Measurements from ENCODE around the gene ZBTB21. TPM values are rescaled to one million over a fixed set of nuclear protein-coding genes. Genes with fewer than 3 reads are reported as not detected.

Gene ZBTB21
- total and polyA plus RNA-seq, 5 donors from 2014 or later: 2.4 to 107 (median 5.7) TPM

DNA sequence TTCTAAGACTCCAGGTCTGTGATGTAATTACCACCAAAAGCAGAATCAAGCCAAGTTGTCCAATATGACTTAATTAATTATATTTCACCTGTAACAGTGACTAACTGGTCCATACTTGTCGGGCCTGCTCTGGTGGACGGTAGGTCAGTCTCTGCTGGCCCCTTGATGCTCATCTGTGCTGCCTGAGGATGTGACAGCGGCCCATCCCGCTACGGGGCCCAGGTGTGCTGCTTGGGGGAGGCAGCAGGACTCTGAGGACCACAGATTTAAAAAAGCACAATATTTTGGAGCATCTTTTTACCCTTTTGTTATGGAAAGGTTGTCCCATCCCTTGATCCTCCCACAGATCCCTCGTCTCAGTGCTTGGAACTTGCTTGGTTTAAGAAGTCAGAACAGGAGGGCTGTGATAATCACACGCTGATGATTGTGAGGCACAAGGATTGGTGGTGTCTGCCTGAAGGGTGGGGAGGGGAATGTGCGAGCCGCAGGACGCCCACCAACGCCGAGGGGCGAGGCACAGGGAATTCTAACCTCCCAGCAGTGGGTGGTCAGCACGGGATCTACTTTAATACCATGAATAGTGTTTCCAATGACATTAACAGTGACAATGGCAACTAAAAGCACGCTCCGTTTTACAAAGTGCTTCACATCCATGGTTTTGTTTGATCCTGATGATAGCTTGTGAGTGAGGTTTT lies 33.2 kb upstream of the ZBTB21 start:
- ATAC-seq (ENCODE audit: low read depth in 2 of 2) (no peak), DNase-seq (no peak)
- no peaks in the 10 kb centered on the region for H3K9me3 Mint-ChIP-seq
- Histone ChIP-seq H3K4me3 (ENCODE audit: low read depth, low read length) (no peak overlapping the region), H3K27ac (ENCODE audit: insufficient read depth, low read length, poor library complexity, severe bottlenecking) (no peak overlapping the region), H3K27me3 (ENCODE audit: control insufficient read depth, insufficient read depth, low read length) (no peaks in the 10 kb centered on the region), H3K36me3 (ENCODE audit: control insufficient read depth, insufficient read depth, low read length) (no peaks in the 10 kb centered on the region), H3K4me1 (ENCODE audit: control insufficient read depth, insufficient read depth, low read length, poor library complexity, severe bottlenecking) (no peaks in the 10 kb centered on the region), H3K9me3 (ENCODE audit: control insufficient read depth in 2 of 2, low read length in 2 of 2) (no peaks in the 10 kb centered on the region)
- H3K4me3 Mint-ChIP-seq: no peak overlapping the region
- peaks cover 3% of the 10 kb centered on the region for H3K36me3 Mint-ChIP-seq
- H3K4me1 Mint-ChIP-seq: peaks cover 0 to 13% (median 6%) of the 10 kb centered on the region in 4 donors
- H3K27ac Mint-ChIP-seq: no peak overlapping the region
- H3K27me3 Mint-ChIP-seq: peaks cover 5% of the 10 kb centered on the region

DNA sequence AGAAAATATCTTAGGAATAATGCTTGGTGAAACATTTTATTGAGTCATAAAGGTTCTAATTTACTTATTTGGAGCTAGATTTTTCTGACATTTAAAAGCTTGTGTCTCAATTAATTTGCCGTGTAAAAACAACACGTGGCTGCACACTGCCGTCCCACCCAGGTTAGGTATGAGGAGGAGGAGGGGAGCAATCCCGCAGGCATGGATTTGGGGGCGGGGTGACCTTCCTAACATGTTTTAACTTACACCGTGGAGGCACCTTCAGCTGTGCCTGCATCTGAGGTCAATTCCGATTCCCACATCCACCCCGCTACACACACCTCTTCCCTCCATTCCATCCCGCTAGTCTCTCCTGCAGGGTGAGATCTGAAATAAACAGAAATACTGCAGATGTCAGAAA lies 32.5 kb upstream of the ZBTB21 start:
- Histone ChIP-seq H3K9me3 (ENCODE audit: control insufficient read depth in 2 of 2, low read length in 2 of 2) (no peaks in the 10 kb centered on the region), H3K4me3 (ENCODE audit: low read depth, low read length) (no peak overlapping the region), H3K36me3 (ENCODE audit: control insufficient read depth, insufficient read depth, low read length) (no peaks in the 10 kb centered on the region), H3K4me1 (ENCODE audit: control insufficient read depth, insufficient read depth, low read length, poor library complexity, severe bottlenecking) (no peaks in the 10 kb centered on the region), H3K27me3 (ENCODE audit: control insufficient read depth, insufficient read depth, low read length) (no peaks in the 10 kb centered on the region), H3K27ac (ENCODE audit: insufficient read depth, low read length, poor library complexity, severe bottlenecking) (no peak overlapping the region)
- Mint-ChIP-seq H3K4me3 (no peak overlapping the region), H3K27me3 (peaks cover 5% of the 10 kb centered on the region), H3K9me3 (no peaks in the 10 kb centered on the region), H3K4me1 (peaks cover 0 to 13% (median 6%) of the 10 kb centered on the region in 4 donors), H3K27ac (no peak overlapping the region), H3K36me3 (peaks cover 3% of the 10 kb centered on the region)
- no peak for DNase-seq
- ATAC-seq (ENCODE audit: low read depth in 2 of 2): no peak

DNA sequence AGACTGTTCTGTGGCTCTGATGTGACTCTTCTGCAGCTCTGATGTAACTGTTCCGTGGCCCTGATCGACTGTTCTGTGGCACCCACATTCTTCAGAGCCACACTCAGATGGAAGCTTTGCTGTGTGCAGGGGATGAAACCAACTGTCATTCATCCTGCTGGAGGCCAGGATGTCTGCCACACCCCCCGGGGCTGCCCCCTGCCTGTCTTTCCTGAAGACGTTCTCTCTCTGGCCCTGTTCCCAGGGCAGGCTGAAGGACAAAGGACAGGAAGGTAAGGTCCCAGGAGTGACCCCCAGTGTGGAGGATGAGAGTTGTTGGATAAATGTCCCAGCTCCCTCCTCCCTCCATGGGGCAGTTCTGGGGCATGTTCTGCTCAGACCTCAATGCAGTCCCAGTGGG lies 31.6 kb upstream of the ZBTB21 start:
- Histone ChIP-seq H3K27me3 (ENCODE audit: control insufficient read depth, insufficient read depth, low read length) (no peaks in the 10 kb centered on the region), H3K4me1 (ENCODE audit: control insufficient read depth, insufficient read depth, low read length, poor library complexity, severe bottlenecking) (no peaks in the 10 kb centered on the region), H3K27ac (ENCODE audit: insufficient read depth, low read length, poor library complexity, severe bottlenecking) (no peak overlapping the region), H3K4me3 (ENCODE audit: low read depth, low read length) (no peak overlapping the region), H3K36me3 (ENCODE audit: control insufficient read depth, insufficient read depth, low read length) (no peaks in the 10 kb centered on the region), H3K9me3 (ENCODE audit: control insufficient read depth in 2 of 2, low read length in 2 of 2) (no peaks in the 10 kb centered on the region)
- no peak for ATAC-seq (ENCODE audit: low read depth in 2 of 2)
- H3K4me3 Mint-ChIP-seq: no peak overlapping the region
- peaks cover 5% of the 10 kb centered on the region for H3K27me3 Mint-ChIP-seq
- peak overlapping the region in 2 of 3 donors; percentile 21 to 76 for H3K27ac Mint-ChIP-seq
- H3K9me3 Mint-ChIP-seq: peaks cover 0 to 3% (median 0%) of the 10 kb centered on the region in 7 donors
- DNase-seq: no peak
- H3K4me1 Mint-ChIP-seq: peaks cover 0 to 13% (median 6%) of the 10 kb centered on the region in 4 donors
- peaks cover 3% of the 10 kb centered on the region for H3K36me3 Mint-ChIP-seq

DNA sequence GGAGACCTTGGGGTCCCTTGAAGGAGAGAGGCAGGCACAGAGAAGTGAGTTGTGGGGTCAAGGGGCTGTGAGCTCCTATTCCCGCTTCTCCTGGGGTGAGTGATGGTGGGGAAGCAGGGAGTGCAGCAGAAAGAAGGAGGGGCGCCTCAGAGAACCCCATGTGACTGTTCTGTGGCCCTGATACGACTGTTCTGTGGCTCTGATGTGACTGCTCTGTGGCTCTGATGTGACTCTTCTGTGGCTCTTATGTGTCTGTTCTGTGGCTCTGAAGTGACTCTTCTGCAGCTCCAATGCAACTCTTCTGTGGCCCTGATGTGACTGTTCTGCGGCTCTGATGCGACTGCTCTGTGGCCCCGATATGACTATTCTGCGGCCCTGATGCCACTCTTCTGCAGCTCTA lies 31.1 kb upstream of the ZBTB21 start:
- no peak overlapping the region for H3K4me3 ChIP-seq (ENCODE audit: low read depth, low read length)
- no peak overlapping the region for H3K4me3 Mint-ChIP-seq
- H3K27ac ChIP-seq (ENCODE audit: insufficient read depth, low read length, poor library complexity, severe bottlenecking): no peak overlapping the region
- peaks cover 2% of the 10 kb centered on the region for H3K27me3 Mint-ChIP-seq
- H3K9me3 ChIP-seq (ENCODE audit: control insufficient read depth in 2 of 2, low read length in 2 of 2): no peaks in the 10 kb centered on the region
- peak overlapping the region in 2 of 3 donors; percentile 21 to 76 for H3K27ac Mint-ChIP-seq
- H3K9me3 Mint-ChIP-seq: peaks cover 0 to 4% (median 0%) of the 10 kb centered on the region in 7 donors
- H3K36me3 Mint-ChIP-seq: peaks cover 3% of the 10 kb centered on the region
- no peaks in the 10 kb centered on the region for H3K4me1 ChIP-seq (ENCODE audit: control insufficient read depth, insufficient read depth, low read length, poor library complexity, severe bottlenecking)
- H3K4me1 Mint-ChIP-seq: peaks cover 0 to 11% (median 5%) of the 10 kb centered on the region in 4 donors
- ATAC-seq (ENCODE audit: low read depth in 2 of 2) (no peak), DNase-seq (no peak)
- H3K36me3 ChIP-seq (ENCODE audit: control insufficient read depth, insufficient read depth, low read length): no peaks in the 10 kb centered on the region
- H3K27me3 ChIP-seq (ENCODE audit: control insufficient read depth, insufficient read depth, low read length): no peaks in the 10 kb centered on the region

DNA sequence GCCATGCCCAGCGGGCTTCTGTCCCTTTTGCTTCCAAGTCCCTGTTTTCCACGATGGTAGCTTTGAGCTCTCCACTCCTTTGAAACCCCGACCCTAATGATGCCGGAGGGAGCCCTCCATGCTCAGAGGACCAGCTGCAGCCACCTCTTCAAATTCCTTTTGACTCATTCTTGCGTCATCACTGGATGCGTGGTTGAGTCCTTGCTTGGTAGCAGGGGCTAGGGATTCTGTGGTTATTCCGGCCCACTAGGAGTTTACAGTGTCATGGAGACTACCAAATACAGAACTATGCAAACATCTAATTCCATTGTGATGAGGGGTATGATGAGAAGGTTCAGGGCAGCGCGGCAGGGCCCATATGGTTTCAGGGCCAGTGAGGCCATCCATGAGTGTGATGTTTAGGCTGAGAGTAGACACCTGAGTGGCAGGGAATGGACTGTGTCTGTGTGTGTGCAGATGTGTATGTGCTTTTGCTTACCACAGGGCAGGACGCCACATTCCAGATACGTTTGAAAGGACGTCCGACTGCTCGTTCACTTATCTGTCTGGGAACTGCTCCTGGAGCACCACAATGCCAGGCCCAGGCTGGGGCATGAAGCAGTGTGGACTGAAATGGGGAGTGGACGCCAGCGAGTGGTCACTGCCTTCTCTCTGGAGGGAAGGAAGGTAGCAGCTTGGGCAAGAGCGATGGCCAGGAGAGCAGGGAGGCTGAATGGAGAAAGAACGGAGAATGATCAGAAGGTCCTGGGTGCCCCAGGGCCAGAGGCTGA lies 30.4 kb upstream of the ZBTB21 start:
- peaks cover 3% of the 10 kb centered on the region for H3K36me3 Mint-ChIP-seq
- Histone ChIP-seq H3K4me3 (ENCODE audit: low read depth, low read length) (no peak overlapping the region), H3K4me1 (ENCODE audit: control insufficient read depth, insufficient read depth, low read length, poor library complexity, severe bottlenecking) (no peaks in the 10 kb centered on the region), H3K27me3 (ENCODE audit: control insufficient read depth, insufficient read depth, low read length) (no peaks in the 10 kb centered on the region), H3K9me3 (ENCODE audit: control insufficient read depth in 2 of 2, low read length in 2 of 2) (no peaks in the 10 kb centered on the region), H3K36me3 (ENCODE audit: control insufficient read depth, insufficient read depth, low read length) (no peaks in the 10 kb centered on the region), H3K27ac (ENCODE audit: insufficient read depth, low read length, poor library complexity, severe bottlenecking) (no peak overlapping the region)
- H3K4me3 Mint-ChIP-seq: no peak overlapping the region
- H3K27me3 Mint-ChIP-seq: no peaks in the 10 kb centered on the region
- peaks cover 0 to 11% (median 5%) of the 10 kb centered on the region in 4 donors for H3K4me1 Mint-ChIP-seq
- DNase-seq (no peak), ATAC-seq (ENCODE audit: low read depth in 2 of 2) (no peak)
- peaks cover 0 to 4% (median 0%) of the 10 kb centered on the region in 7 donors for H3K9me3 Mint-ChIP-seq
- peak overlapping the region; percentile 76 to 93 (median 79) for H3K27ac Mint-ChIP-seq

DNA sequence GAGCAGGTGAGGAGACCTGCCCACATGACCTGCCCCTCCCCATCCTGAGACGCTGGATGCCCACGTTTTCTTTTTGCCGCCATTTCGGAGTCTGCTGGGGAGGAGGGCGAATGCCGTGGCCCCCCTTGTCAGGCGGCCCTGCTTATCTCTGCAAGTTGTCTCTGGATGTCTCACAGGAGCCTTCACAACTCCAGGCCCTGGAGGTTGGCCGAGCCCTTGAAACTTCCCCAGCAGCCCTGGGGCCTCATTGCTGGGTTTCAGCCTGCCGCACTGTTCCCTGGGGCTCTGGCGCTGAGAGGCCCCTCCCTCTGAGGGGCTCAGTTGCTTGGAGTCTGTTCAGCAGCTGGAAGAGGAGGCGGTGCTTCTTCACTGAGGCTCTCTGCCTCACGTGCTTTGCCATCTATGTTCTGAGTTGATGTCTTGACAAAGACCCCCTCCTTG lies 29.8 kb upstream of the ZBTB21 start:
- Mint-ChIP-seq H3K36me3 (peaks cover 3% of the 10 kb centered on the region), H3K4me3 (no peak overlapping the region), H3K27ac (peak overlapping the region in 1 of 3 donors; percentile 35), H3K9me3 (peaks cover 0 to 4% (median 0%) of the 10 kb centered on the region in 7 donors), H3K27me3 (no peaks in the 10 kb centered on the region), H3K4me1 (peaks cover 0 to 11% (median 5%) of the 10 kb centered on the region in 4 donors)
- H3K36me3 ChIP-seq (ENCODE audit: control insufficient read depth, insufficient read depth, low read length): no peaks in the 10 kb centered on the region
- no peak for ATAC-seq (ENCODE audit: low read depth in 2 of 2)
- H3K4me3 ChIP-seq (ENCODE audit: low read depth, low read length): no peak overlapping the region
- H3K9me3 ChIP-seq (ENCODE audit: control insufficient read depth in 2 of 2, low read length in 2 of 2): no peaks in the 10 kb centered on the region
- H3K27me3 ChIP-seq (ENCODE audit: control insufficient read depth, insufficient read depth, low read length): no peaks in the 10 kb centered on the region
- no peak for DNase-seq
- H3K4me1 ChIP-seq (ENCODE audit: control insufficient read depth, insufficient read depth, low read length, poor library complexity, severe bottlenecking): no peaks in the 10 kb centered on the region
- no peak overlapping the region for H3K27ac ChIP-seq (ENCODE audit: insufficient read depth, low read length, poor library complexity, severe bottlenecking)

DNA sequence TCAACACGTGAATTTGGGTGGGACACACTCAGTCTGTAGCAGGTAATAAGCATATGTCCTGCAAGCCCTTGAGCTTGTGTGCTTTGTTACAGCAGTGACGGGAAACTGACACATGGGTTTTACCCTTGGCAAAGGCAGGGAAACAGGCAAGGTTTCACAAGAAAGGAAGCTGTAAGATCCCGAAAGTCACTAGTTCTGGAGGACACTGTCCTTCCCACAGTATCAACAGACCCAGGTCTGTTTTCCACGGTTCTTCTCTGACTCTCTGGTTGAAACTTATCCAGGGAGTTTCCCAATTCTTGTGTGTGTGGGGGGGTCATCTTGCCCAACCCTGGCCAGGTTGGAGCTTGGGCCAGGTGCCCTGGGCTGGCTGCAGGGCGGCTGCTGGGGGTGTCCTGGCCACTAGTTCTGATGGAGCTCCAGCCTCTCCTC lies 29.3 kb upstream of the ZBTB21 start:
- H3K27ac ChIP-seq (ENCODE audit: insufficient read depth, low read length, poor library complexity, severe bottlenecking): no peak overlapping the region
- H3K4me1 ChIP-seq (ENCODE audit: control insufficient read depth, insufficient read depth, low read length, poor library complexity, severe bottlenecking): no peaks in the 10 kb centered on the region
- H3K27me3 ChIP-seq (ENCODE audit: control insufficient read depth, insufficient read depth, low read length): no peaks in the 10 kb centered on the region
- DNase-seq (no peak), ATAC-seq (ENCODE audit: low read depth in 2 of 2) (no peak)
- no peaks in the 10 kb centered on the region for H3K9me3 ChIP-seq (ENCODE audit: control insufficient read depth in 2 of 2, low read length in 2 of 2)
- H3K4me3 ChIP-seq (ENCODE audit: low read depth, low read length): no peak overlapping the region
- H3K27me3 Mint-ChIP-seq: no peaks in the 10 kb centered on the region
- peaks cover 0 to 4% (median 0%) of the 10 kb centered on the region in 7 donors for H3K9me3 Mint-ChIP-seq
- H3K36me3 ChIP-seq (ENCODE audit: control insufficient read depth, insufficient read depth, low read length): no peaks in the 10 kb centered on the region
- H3K36me3 Mint-ChIP-seq: peaks cover 3% of the 10 kb centered on the region
- H3K27ac Mint-ChIP-seq: peak overlapping the region in 2 of 3 donors; percentile 15 to 35
- H3K4me3 Mint-ChIP-seq: no peak overlapping the region
- H3K4me1 Mint-ChIP-seq: peaks cover 0 to 11% (median 5%) of the 10 kb centered on the region in 4 donors
